Spleen (tissue), 11 donors: Measurements from ENCODE around the gene KRTAP25-1. TPM values are rescaled to one million over a fixed set of nuclear protein-coding genes. Genes with fewer than 3 reads are reported as not detected.

Experiments used
- DNase-seq: peaks from one replicate; pipeline ENCODE4 v3.0.0-alpha.2; 2020
- H3K27ac ChIP-seq, 8 donors: fragments of 200-600 bp; sonication (generic) in 7 of 8; 1 replicate in 4 of 8; 2 replicates in 4 of 8; pipeline versions ENCODE4 v1.5.0 to v1.8.0; 2016 to 2021; ENCODE audit warnings: inconsistent platforms in 4 of 8, mild to moderate bottlenecking in 4 of 8, moderate library complexity in 1 of 8
- H3K27me3 ChIP-seq, 7 donors: fragments of 200-600 bp; sonication (generic) in 6 of 7; replicated peaks in 1 of 7; 1 replicate in 4 of 7; 2 replicates in 3 of 7; pipeline versions ENCODE4 v1.5.0 to v1.8.0; 2016 to 2021; ENCODE audit warnings: inconsistent platforms in 3 of 7, mild to moderate bottlenecking in 1 of 7
- H3K36me3 ChIP-seq, 6 donors: fragments of 200-600 bp; sonication (generic) in 5 of 6; 1 replicate in 4 of 6; 2 replicates in 2 of 6; pipeline versions ENCODE4 v1.5.0 to v1.8.0; 2016 to 2021; ENCODE audit warnings: inconsistent platforms in 2 of 6
- H3K4me1 ChIP-seq, 6 donors: fragments of 200-600 bp; sonication (generic) in 5 of 6; 1 replicate in 3 of 6; 2 replicates in 3 of 6; pipeline versions ENCODE4 v1.5.0 to v1.8.0; 2016 to 2021; ENCODE audit warnings: inconsistent platforms in 3 of 6
- H3K4me3 ChIP-seq, 8 donors: fragments of 200-600 bp; sonication (generic) in 7 of 8; 1 replicate in 4 of 8; 2 replicates in 4 of 8; pipeline versions ENCODE4 v1.5.0 to v1.8.0; 2016 to 2021; ENCODE audit warnings: inconsistent platforms in 4 of 8, mild to moderate bottlenecking in 4 of 8, moderate library complexity in 2 of 8
- H3K9me3 ChIP-seq, 8 donors: fragments of 200-600 bp; sonication (generic) in 7 of 8; 1 replicate in 4 of 8; 2 replicates in 4 of 8; pipeline versions ENCODE4 v1.5.0 to v1.8.0; 2016 to 2021; ENCODE audit warnings: inconsistent platforms in 4 of 8
- POLR2A ChIP-seq, 3 donors: fragments of 450-650 bp; IDR thresholded peaks; one replicate each; pipeline ENCODE4 v1.5.1; 2017; ENCODE audit warnings: antibody characterized with exemption in 3 of 3, mild to moderate bottlenecking in 1 of 3
- POLR2AphosphoS5 ChIP-seq, 3 donors: sonication (generic); formaldehyde crosslinking; IDR thresholded peaks; one replicate each; pipeline ENCODE4 v1.5.1; 2017; ENCODE audit warnings: antibody characterized with exemption in 3 of 3
- WGBS, 5 donors: extraction: QIAGEN DNeasy Blood & Tissue Kit in 3 of 5; methylation state at CpG; one replicate each; pipeline versions ENCODE4 v1.1.5 to v1.1.7; 2013 to 2018; 5-methylcytosine and 5-hydroxymethylcytosine counted together
- intact Hi-C: fragments of 100-400 bp; cut with DNase I; formaldehyde crosslinking; loops from one replicate; pipeline ENCODE4 v1.15.0; 2023; ENCODE audit warnings: low total_unique reads
- polyA plus RNA-seq, 3 donors: library from polyadenylated mRNA; stranded (reverse); fragments of 200-250 nt; gene quantifications; one replicate each; pipeline ENCODE4 v1.2.1, GENCODE V29; 2013
- total RNA-seq, 7 donors: library from RNA; depleted of rRNA in 3 of 7; stranded (reverse); fragments of >200 nt in 3 of 7; fragmentation: NEBNext Ultra II Directional in 4 of 7; extraction: Animal tissue kit (Norgen Biotek cat#: 25700) in 4 of 7; gene quantifications; one replicate each; pipeline versions ENCODE4 v1.1.0 to v1.2.1, GENCODE V29; 2016 to 2021
- TF ChIP-seq, protein P1 (sequence below), 11 experiments: fragments of 200-600 bp in 7 of 11; fragments of 450-650 bp in 4 of 11; sonication (generic) in 4 of 11; IDR thresholded peaks in 8 of 11; conservative IDR thresholded peaks in 3 of 11; 1 replicate in 7 of 11; 2 replicates in 4 of 11; pipeline versions ENCODE4 v1.4.0 to v1.8.0; 2016 to 2021; ENCODE audit warnings: antibody characterized with exemption in 11 of 11, inconsistent platforms in 4 of 11, mild to moderate bottlenecking in 1 of 11
- donor health status: healthy with polysubstance abuse.
- donor health status: DM: no; HTN: no; CAD: no; lungs with moderate emphysema.
- donor health status: DM: no; HTN: no; CAD: no.
- donor health status: Bipolar disorder and iron deficiency.
- donor health status: healthy.
- donor health status: DM: no; HTN: no; CAD: no.
- donor health status: DM: yes; HTN: yes; CAD: no.

The KRTAP25-1 gene
- total and polyA plus RNA-seq, 10 donors = not detected

DNA sequence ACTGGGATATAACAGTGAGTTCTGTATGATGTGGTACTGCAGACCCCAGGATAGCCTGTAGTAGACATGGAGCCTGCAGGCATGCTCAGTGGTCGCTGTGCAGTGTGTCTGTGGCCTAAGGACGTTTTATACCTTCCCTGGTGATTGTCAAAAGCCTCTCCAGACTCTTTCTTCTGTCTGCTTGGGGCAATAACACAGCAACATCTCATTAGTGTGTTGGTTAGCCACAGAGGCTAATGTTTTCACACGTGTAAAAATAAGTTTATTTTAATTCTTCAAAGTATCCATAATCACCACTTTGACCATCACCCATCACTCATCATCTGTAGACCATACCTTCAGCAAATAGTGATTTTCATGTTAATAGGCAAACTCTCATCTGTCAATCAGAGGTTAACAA lies 6.5 kb downstream of the KRTAP25-1 start, which contains the start of gene KRTAP24-1:
Gene KRTAP24-1, minus strand, starts transcription at position 101 of the 400 bp plus-strand sequence. Its CDS starts 18 bp downstream, at position 83.
- no peak for DNase-seq
- Histone ChIP-seq H3K36me3 (no peaks in the 10 kb centered on the region), H3K27ac (no peak within 1 kb of the TSS), H3K4me1 (no peaks in the 10 kb centered on the region), H3K9me3 (peaks cover 0 to 6% (median 0%) of the 10 kb centered on the region in 8 donors), H3K4me3 (no peak within 1 kb of the TSS), H3K27me3 (no peaks in the 10 kb centered on the region)
- 40 to 53% (median 49%) methylated on average over 3 of the region's 3 CpGs for WGBS, 5 donors
- intact Hi-C loops = no loop called here
- TF ChIP-seq POLR2AphosphoS5 (IDR thresholded peaks at IDR 0.05) (no peak), POLR2A (IDR thresholded peaks at IDR 0.05) (no peak)

GRCh38 chr21:30271611-30272010 lies 17.7 kb downstream of the KRTAP25-1 start:
- no peak for DNase-seq
- no peak overlapping the region for H3K27ac ChIP-seq
- H3K27me3 ChIP-seq = no peaks in the 10 kb centered on the region
- TF ChIP-seq POLR2A (IDR thresholded peaks at IDR 0.05) = no peak
- WGBS, 5 donors = 76 to 89% (median 87%) methylated on average over 1 of the region's 1 CpG
- no peaks in the 10 kb centered on the region for H3K36me3 ChIP-seq
- peaks cover 0 to under 1% (median 0%) of the 10 kb centered on the region in 8 donors for H3K9me3 ChIP-seq
- intact Hi-C loops = no loop called here
- H3K4me1 ChIP-seq = no peaks in the 10 kb centered on the region
- H3K4me3 ChIP-seq = no peak overlapping the region

- Histone ChIP-seq H3K27me3 (no peaks in the 10 kb centered on the region), H3K36me3 (no peaks in the 10 kb centered on the region), H3K4me3 (no peak overlapping the region), H3K27ac (no peak overlapping the region), H3K4me1 (no peaks in the 10 kb centered on the region), H3K9me3 (peaks cover 0 to 5% (median under 1%) of the 10 kb centered on the region in 8 donors)
- intact Hi-C loops = no loop called here
- WGBS, 5 donors = 67 to 84% (median 71%) methylated on average over 5 of the region's 5 CpGs
- no peak for DNase-seq
- TF ChIP-seq, protein P1, sequence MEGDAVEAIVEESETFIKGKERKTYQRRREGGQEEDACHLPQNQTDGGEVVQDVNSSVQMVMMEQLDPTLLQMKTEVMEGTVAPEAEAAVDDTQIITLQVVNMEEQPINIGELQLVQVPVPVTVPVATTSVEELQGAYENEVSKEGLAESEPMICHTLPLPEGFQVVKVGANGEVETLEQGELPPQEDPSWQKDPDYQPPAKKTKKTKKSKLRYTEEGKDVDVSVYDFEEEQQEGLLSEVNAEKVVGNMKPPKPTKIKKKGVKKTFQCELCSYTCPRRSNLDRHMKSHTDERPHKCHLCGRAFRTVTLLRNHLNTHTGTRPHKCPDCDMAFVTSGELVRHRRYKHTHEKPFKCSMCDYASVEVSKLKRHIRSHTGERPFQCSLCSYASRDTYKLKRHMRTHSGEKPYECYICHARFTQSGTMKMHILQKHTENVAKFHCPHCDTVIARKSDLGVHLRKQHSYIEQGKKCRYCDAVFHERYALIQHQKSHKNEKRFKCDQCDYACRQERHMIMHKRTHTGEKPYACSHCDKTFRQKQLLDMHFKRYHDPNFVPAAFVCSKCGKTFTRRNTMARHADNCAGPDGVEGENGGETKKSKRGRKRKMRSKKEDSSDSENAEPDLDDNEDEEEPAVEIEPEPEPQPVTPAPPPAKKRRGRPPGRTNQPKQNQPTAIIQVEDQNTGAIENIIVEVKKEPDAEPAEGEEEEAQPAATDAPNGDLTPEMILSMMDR (IDR thresholded peaks at IDR 0.05 in 8 of 11, conservative IDR thresholded peaks at IDR 0.05 in 3 of 11) = no peak
- TF ChIP-seq POLR2AphosphoS5 (IDR thresholded peaks at IDR 0.05) (no peak), POLR2A (IDR thresholded peaks at IDR 0.05) (no peak)
These were observed 18.2 kb downstream of the KRTAP25-1 start for GRCh38 chr21:30271156-30271555.

- no peaks in the 10 kb centered on the region for H3K4me1 ChIP-seq
- no peak overlapping the region for H3K4me3 ChIP-seq
- no peaks in the 10 kb centered on the region for H3K36me3 ChIP-seq
- DNase-seq = no peak
- no peak overlapping the region for H3K27ac ChIP-seq
- H3K27me3 ChIP-seq = no peaks in the 10 kb centered on the region
- intact Hi-C loops = no loop called here
- no peak for TF ChIP-seq POLR2A (IDR thresholded peaks at IDR 0.05)
- TF ChIP-seq, protein P1 (IDR thresholded peaks at IDR 0.05 in 8 of 11, conservative IDR thresholded peaks at IDR 0.05 in 3 of 11) = no peak
- no peak for TF ChIP-seq POLR2AphosphoS5 (IDR thresholded peaks at IDR 0.05)
- peaks cover 0 to 12% (median 4%) of the 10 kb centered on the region in 8 donors for H3K9me3 ChIP-seq
- 50 to 64% (median 57%) methylated on average over 3 of the region's 3 CpGs for WGBS, 5 donors
These were observed 19.3 kb downstream of the KRTAP25-1 start for GRCh38 chr21:30269803-30270530.

GRCh38 chr21:30268608-30269197 lies 20.6 kb downstream of the KRTAP25-1 start:
- Histone ChIP-seq H3K9me3 (peaks cover 0 to 16% (median 4%) of the 10 kb centered on the region in 8 donors), H3K4me3 (no peak overlapping the region), H3K36me3 (no peaks in the 10 kb centered on the region), H3K27ac (no peak overlapping the region), H3K4me1 (no peaks in the 10 kb centered on the region), H3K27me3 (no peaks in the 10 kb centered on the region)
- WGBS, 5 donors = 68 to 79% (median 71%) methylated on average over 5 of the region's 5 CpGs
- intact Hi-C loops = no loop called here
- DNase-seq = no peak
- no peak for TF ChIP-seq POLR2AphosphoS5 (IDR thresholded peaks at IDR 0.05)
- TF ChIP-seq, protein P1 (IDR thresholded peaks at IDR 0.05 in 8 of 11, conservative IDR thresholded peaks at IDR 0.05 in 3 of 11) = no peak
- no peak for TF ChIP-seq POLR2A (IDR thresholded peaks at IDR 0.05)
